HEK293T (cell line): Measurements from ENCODE around the gene PCDHA12.
"Not testable (repeated sequence)": the region's sequence is repeated elsewhere in the genome, so short reads cannot be mapped to it uniquely, and the experiment has no call there.

Experiments used
- CTCF ChIA-PET: fragments of 350-600 bp; formaldehyde crosslinking; extraction: SDS; loops from one replicate; lab custom pipeline; 2021; ENCODE audit warnings: antibody characterized with exemption, inconsistent platforms; lab: Yijun Ruan, JAX
- POLR2A ChIA-PET: fragments of 350-600 bp; formaldehyde crosslinking; extraction: SDS; loops from one replicate; lab custom pipeline; 2020; ENCODE audit warnings: antibody characterized with exemption, inconsistent platforms; lab: Yijun Ruan, JAX
- DNase-seq: peaks from one replicate; pipeline ENCODE4 v3.0.0; 2012; ENCODE audit warnings: mixed read lengths; ENCODE audit errors: extremely low spot score
- ARNT ChIP-seq: fragments of 450-650 bp; IDR thresholded peaks from 2 replicates; pipeline ENCODE4 v1.6.1; 2017; ENCODE audit warnings: mild to moderate bottlenecking
- BHLHE40 ChIP-seq: fragments of 450-650 bp; IDR thresholded peaks from 2 replicates; pipeline ENCODE4 v1.6.1; 2016; ENCODE audit warnings: mild to moderate bottlenecking, moderate library complexity, borderline replicate concordance
- CTBP1 ChIP-seq: fragments of 450-650 bp; IDR thresholded peaks from 2 replicates; pipeline ENCODE4 v1.6.1; 2016; ENCODE audit warnings: borderline replicate concordance
- ELF4 ChIP-seq: fragments of 450-650 bp; IDR thresholded peaks from 2 replicates; pipeline ENCODE4 v1.6.1; 2017; ENCODE audit warnings: antibody characterized with exemption
- FOXA1 ChIP-seq: fragments of 450-650 bp; IDR thresholded peaks from 2 replicates; pipeline ENCODE4 v1.6.1; 2016; ENCODE audit warnings: mild to moderate bottlenecking
- FOXK2 ChIP-seq: fragments of 450-650 bp; IDR thresholded peaks from 2 replicates; pipeline ENCODE4 v1.6.1; 2016; ENCODE audit warnings: mild to moderate bottlenecking
- FOXM1 ChIP-seq: fragments of 450-650 bp; IDR thresholded peaks from 2 replicates; pipeline ENCODE4 v1.6.1; 2017; ENCODE audit warnings: mild to moderate bottlenecking, borderline replicate concordance
- HDGF ChIP-seq: fragments of 450-650 bp; IDR thresholded peaks from 2 replicates; pipeline ENCODE4 v1.6.1; 2017; ENCODE audit warnings: antibody characterized with exemption, borderline replicate concordance
- L3MBTL2 ChIP-seq: fragments of 450-650 bp; conservative IDR thresholded peaks from 2 replicates; pipeline ENCODE4 v1.6.1; 2016; ENCODE audit warnings: mild to moderate bottlenecking
- LEF1 ChIP-seq: fragments of 450-650 bp; IDR thresholded peaks from 2 replicates; pipeline ENCODE4 v1.6.1; 2017; ENCODE audit warnings: mild to moderate bottlenecking, borderline replicate concordance
- NFRKB ChIP-seq: fragments of 450-650 bp; IDR thresholded peaks from 2 replicates; pipeline ENCODE4 v1.6.1; 2016; ENCODE audit warnings: mild to moderate bottlenecking, moderate library complexity
- PKNOX1 ChIP-seq: fragments of 450-650 bp; IDR thresholded peaks from 2 replicates; pipeline ENCODE4 v1.6.1; 2016
- SP1 ChIP-seq: fragments of 450-650 bp; IDR thresholded peaks from 2 replicates; pipeline ENCODE4 v1.6.1; 2017
- SUZ12 ChIP-seq: fragments of 450-650 bp; IDR thresholded peaks from 2 replicates; pipeline ENCODE4 v1.6.1; 2016; ENCODE audit warnings: mild to moderate bottlenecking
- TARDBP ChIP-seq: fragments of 450-650 bp; IDR thresholded peaks from 2 replicates; pipeline ENCODE4 v1.6.1; 2016
- ZNF384 ChIP-seq: fragments of 450-650 bp; IDR thresholded peaks from 2 replicates; pipeline ENCODE4 v1.6.1; 2016

Gene PCDHA12

GRCh38 chr5:140870221-140871201 is 4.6 kb upstream of the PCDHA12 start:
- no peak for TF ChIP-seq PKNOX1
- TF ChIP-seq SP1: no peak
- no peak for TF ChIP-seq BHLHE40
- TF ChIP-seq SUZ12: no peak
- TF ChIP-seq ARNT: no peak
- TF ChIP-seq L3MBTL2: no peak
- CTCF ChIA-PET: interaction anchor here (0.6 to 2.3 kb wide), 8 partner anchors 9 to 175 kb away, joined by 3 to 80 read pairs (median 6); partner anchors contain the start of genes PCDHA10 and PCDHAC1
- POLR2A ChIA-PET: no interaction called here
- DNase-seq: no peak

- POLR2A ChIA-PET, CTCF ChIA-PET, DNase-seq: not testable (repeated sequence)
Measured at GRCh38 chr5:140876541-140877261, 1.6 kb downstream of the PCDHA12 start.

GRCh38 chr5:140877262-140877581 is 2.1 kb downstream of the PCDHA12 start:
- POLR2A ChIA-PET: no interaction called here
- no peak for TF ChIP-seq L3MBTL2
- no peak for TF ChIP-seq TARDBP
- no peak for TF ChIP-seq FOXA1
- TF ChIP-seq ZNF384: no peak
- TF ChIP-seq CTBP1: no peak
- TF ChIP-seq LEF1: no peak
- no peak for TF ChIP-seq BHLHE40
- DNase-seq: no peak
- CTCF ChIA-PET: no interaction called here

- TF ChIP-seq LEF1: no peak
- TF ChIP-seq SUZ12: no peak
- TF ChIP-seq SP1: no peak
- no peak for TF ChIP-seq L3MBTL2
- no peak for TF ChIP-seq FOXK2
- POLR2A ChIA-PET: no interaction called here
- no peak for DNase-seq
- CTCF ChIA-PET: no interaction called here
Measured at GRCh38 chr5:140881889-140882590, 6.9 kb downstream of the PCDHA12 start, which contains the start of gene PCDHA13. Gene PCDHA13 (plus strand): TSS chr5:140882124. CDS start chr5:140882269, 145 bp downstream.

GRCh38 chr5:140882591-140882899 is 7.4 kb downstream of the PCDHA12 start:
- DNase-seq: no peak
- TF ChIP-seq NFRKB: no peak
- no peak for TF ChIP-seq CTBP1
- no peak for TF ChIP-seq SUZ12
- no peak for TF ChIP-seq ARNT
- TF ChIP-seq L3MBTL2: no peak
- no peak for TF ChIP-seq HDGF
- ChIA-PET CTCF (no interaction called here), POLR2A (no interaction called here)

GRCh38 chr5:140883373-140883772 is 8.3 kb downstream of the PCDHA12 start:
- ChIA-PET CTCF (no interaction called here), POLR2A (no interaction called here)
- DNase-seq: no peak
- TF ChIP-seq FOXK2 (no peak), FOXM1 (no peak), LEF1 (no peak), HDGF (no peak), ELF4 (no peak), PKNOX1 (no peak), TARDBP (no peak)

- ChIA-PET POLR2A (no interaction called here), CTCF (no interaction called here)
- no peak for TF ChIP-seq CTBP1
- no peak for TF ChIP-seq ZNF384
- TF ChIP-seq NFRKB: no peak
- no peak for TF ChIP-seq LEF1
- TF ChIP-seq SUZ12: no peak
- TF ChIP-seq BHLHE40: no peak
- TF ChIP-seq L3MBTL2: no peak
- TF ChIP-seq FOXM1: no peak
- no peak for TF ChIP-seq SP1
- no peak for TF ChIP-seq FOXK2
- no peak for TF ChIP-seq ARNT
- TF ChIP-seq HDGF: no peak
- no peak for TF ChIP-seq PKNOX1
- TF ChIP-seq FOXA1: no peak
- no peak for TF ChIP-seq ELF4
- no peak for TF ChIP-seq TARDBP
- no peak for DNase-seq
Measured at GRCh38 chr5:140883927-140884697, 9.0 kb downstream of the PCDHA12 start.
